Astrocyte (in vitro differentiated cells and primary cell): Measurements from ENCODE around the gene TEX22. TPM values are rescaled to one million over a fixed set of nuclear protein-coding genes. Genes with fewer than 3 reads are reported as not detected.
A peak's percentile ranks its signal among the peaks of the same experiment; 100 is the strongest.

ENCODE experiments used
- DNase-seq: peaks from one replicate; pipeline ENCODE4 v3.0.0-alpha.2; 2010; ENCODE audit warnings: low read depth
- FAIRE-seq: peaks from 2 replicates; lab custom pipeline; 2011; peaks lifted over from hg19 to GRCh38; lab: Jason Lieb, UNC
- H2AFZ ChIP-seq: 2 replicates; pipeline ENCODE4 v1.6.0; 2012; ENCODE audit warnings: low read depth, low read length, inconsistent platforms
- H3K27ac ChIP-seq: 2 replicates; pipeline ENCODE4 v1.5.1; 2011; ENCODE audit warnings: low read depth, low read length, inconsistent platforms
- H3K27me3 ChIP-seq: 2 replicates; pipeline ENCODE4 v1.6.0; 2011; ENCODE audit warnings: low read length, inconsistent platforms; ENCODE audit not compliant: insufficient read depth
- H3K36me3 ChIP-seq: 2 replicates; pipeline ENCODE4 v1.5.1; 2011; ENCODE audit warnings: low read length, inconsistent platforms; ENCODE audit not compliant: insufficient read depth
- H3K4me1 ChIP-seq: 2 replicates; pipeline ENCODE4 v1.5.1; 2011; ENCODE audit warnings: low read length, inconsistent platforms; ENCODE audit not compliant: insufficient read depth
- H3K4me2 ChIP-seq: 2 replicates; pipeline ENCODE4 v1.6.0; 2012; ENCODE audit warnings: low read length, inconsistent platforms
- H3K4me3 ChIP-seq: 2 replicates; pipeline ENCODE4 v1.5.1; 2011; ENCODE audit warnings: low read depth, mild to moderate bottlenecking, low read length, inconsistent platforms; ENCODE audit not compliant: insufficient read depth
- H3K79me2 ChIP-seq: 2 replicates; pipeline ENCODE4 v1.6.0; 2012; ENCODE audit warnings: mild to moderate bottlenecking, low read length, inconsistent platforms; ENCODE audit not compliant: insufficient read depth
- H3K9ac ChIP-seq: 2 replicates; pipeline ENCODE4 v1.6.0; 2012; ENCODE audit warnings: mild to moderate bottlenecking, low read length, inconsistent platforms
- H3K9me3 ChIP-seq: 2 replicates; pipeline ENCODE4 v1.5.1; 2012; ENCODE audit warnings: low read depth, mild to moderate bottlenecking, low read length, inconsistent platforms; ENCODE audit not compliant: insufficient read depth
- H4K20me1 ChIP-seq: 2 replicates; pipeline ENCODE4 v1.6.0; 2012; ENCODE audit warnings: low read length, inconsistent platforms; ENCODE audit not compliant: insufficient read depth
- H3K27ac Mint-ChIP-seq: one replicate; pipeline ENCODE4 v1.8.0; 2021; ENCODE audit warnings: mild to moderate bottlenecking, mixed read lengths; ENCODE audit not compliant: unreplicated experiment
- H3K27me3 Mint-ChIP-seq: one replicate; pipeline ENCODE4 v1.8.0; 2021; ENCODE audit warnings: low read depth, mixed read lengths; ENCODE audit not compliant: unreplicated experiment
- H3K36me3 Mint-ChIP-seq: one replicate; pipeline ENCODE4 v1.8.0; 2021; ENCODE audit warnings: low read depth, mixed read lengths; ENCODE audit not compliant: unreplicated experiment
- H3K4me1 Mint-ChIP-seq: one replicate; pipeline ENCODE4 v1.8.0; 2021; ENCODE audit warnings: low read depth, mixed read lengths; ENCODE audit not compliant: unreplicated experiment
- H3K4me3 Mint-ChIP-seq: one replicate; pipeline ENCODE4 v1.8.0; 2021; ENCODE audit warnings: mild to moderate bottlenecking, moderate library complexity, mixed read lengths; ENCODE audit not compliant: unreplicated experiment
- H3K9me3 Mint-ChIP-seq: one replicate; pipeline ENCODE4 v1.8.0; 2021; ENCODE audit warnings: mild to moderate bottlenecking, mixed read lengths; ENCODE audit not compliant: unreplicated experiment
- CTCF ChIP-seq: IDR thresholded peaks from 2 replicates; pipeline ENCODE4 v1.5.1; 2011; ENCODE audit warnings: low read depth, mild to moderate bottlenecking, inconsistent platforms, low read length, moderate library complexity; ENCODE audit not compliant: insufficient read depth
- EZH2 ChIP-seq: IDR thresholded peaks from 2 replicates; pipeline ENCODE4 v1.6.1; 2012; ENCODE audit warnings: mild to moderate bottlenecking, low read length, inconsistent platforms; ENCODE audit not compliant: insufficient read depth
- total RNA-seq: library from RNA; stranded (reverse); gene quantifications from 2 replicates; pipeline ENCODE4 v1.2.1, GENCODE V29; 2021

Gene TEX22
- total RNA-seq, 1 donor from 2014 or later = 1.2 TPM

- Mint-ChIP-seq H3K4me1 (no peaks in the 10 kb centered on the region), H3K4me3 (no peak overlapping the region), H3K9me3 (no peaks in the 10 kb centered on the region), H3K27ac (no peak overlapping the region), H3K36me3 (peaks cover 12% of the 10 kb centered on the region), H3K27me3 (no peaks in the 10 kb centered on the region)
- H3K79me2 ChIP-seq = no peaks in the 10 kb centered on the region
- DNase-seq (no peak), FAIRE-seq (no peak)
- H3K4me3 ChIP-seq = no peak overlapping the region
- no peaks in the 10 kb centered on the region for H3K9me3 ChIP-seq
- H3K36me3 ChIP-seq = no peaks in the 10 kb centered on the region
- H3K27ac ChIP-seq = no peak overlapping the region
- H3K9ac ChIP-seq = no peak overlapping the region
- H3K4me1 ChIP-seq = peaks cover 3% of the 10 kb centered on the region
- peaks cover 12% of the 10 kb centered on the region for H4K20me1 ChIP-seq
- H3K27me3 ChIP-seq = no peaks in the 10 kb centered on the region
- TF ChIP-seq EZH2 (no peak), CTCF (no peak)
- no peak overlapping the region for H3K4me2 ChIP-seq
- no peak overlapping the region for H2AFZ ChIP-seq
Measured at GRCh38 chr14:105369653-105370040, 28.7 kb upstream of the TEX22 start.

- Histone ChIP-seq H4K20me1 (peaks cover 13% of the 10 kb centered on the region), H2AFZ (no peak overlapping the region), H3K36me3 (no peaks in the 10 kb centered on the region), H3K27me3 (no peaks in the 10 kb centered on the region), H3K4me3 (no peak overlapping the region), H3K4me1 (peaks cover 2% of the 10 kb centered on the region), H3K79me2 (no peaks in the 10 kb centered on the region), H3K4me2 (no peak overlapping the region), H3K9ac (no peak overlapping the region), H3K9me3 (no peaks in the 10 kb centered on the region), H3K27ac (no peak overlapping the region)
- no peak for TF ChIP-seq EZH2
- no peak for TF ChIP-seq CTCF
- H3K36me3 Mint-ChIP-seq = peaks cover 11% of the 10 kb centered on the region
- FAIRE-seq = no peak
- no peaks in the 10 kb centered on the region for H3K9me3 Mint-ChIP-seq
- no peak overlapping the region for H3K27ac Mint-ChIP-seq
- DNase-seq = no peak
- no peaks in the 10 kb centered on the region for H3K27me3 Mint-ChIP-seq
- no peak overlapping the region for H3K4me3 Mint-ChIP-seq
- peaks cover 8% of the 10 kb centered on the region for H3K4me1 Mint-ChIP-seq
Measured at GRCh38 chr14:105374389-105374788, 23.9 kb upstream of the TEX22 start.

DNA sequence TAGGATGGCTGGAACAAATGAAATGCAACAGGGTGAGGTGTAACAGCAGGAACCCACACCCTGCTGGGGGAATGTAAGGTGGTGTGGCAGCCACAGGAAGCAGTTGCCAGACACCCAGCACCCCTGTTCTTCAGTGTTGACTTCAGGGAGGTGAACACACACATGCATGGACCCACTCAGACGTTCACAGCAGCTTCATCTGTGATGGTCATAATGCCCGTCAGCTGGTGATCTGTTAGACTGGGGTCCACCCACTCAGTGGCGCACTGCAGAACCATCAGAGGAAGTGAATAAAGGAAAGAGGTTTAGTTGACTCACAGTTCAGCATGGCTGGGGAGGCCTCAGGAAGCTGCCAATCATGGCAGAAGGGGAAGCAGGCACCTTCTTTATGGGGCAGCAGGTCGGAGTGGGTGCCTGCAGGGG lies 22.7 kb upstream of the TEX22 start:
- H3K4me3 ChIP-seq = no peak overlapping the region
- H3K27ac ChIP-seq = no peak overlapping the region
- H3K4me2 ChIP-seq = no peak overlapping the region
- Mint-ChIP-seq H3K27ac (peak overlapping the region; percentile 58), H3K27me3 (no peaks in the 10 kb centered on the region), H3K4me1 (peaks cover 8% of the 10 kb centered on the region), H3K9me3 (no peaks in the 10 kb centered on the region), H3K36me3 (peaks cover 11% of the 10 kb centered on the region), H3K4me3 (no peak overlapping the region)
- H3K79me2 ChIP-seq = no peaks in the 10 kb centered on the region
- H2AFZ ChIP-seq = no peak overlapping the region
- no peak for TF ChIP-seq EZH2
- TF ChIP-seq CTCF = no peak
- FAIRE-seq = no peak
- H3K27me3 ChIP-seq = no peaks in the 10 kb centered on the region
- peaks cover 13% of the 10 kb centered on the region for H4K20me1 ChIP-seq
- DNase-seq = no peak
- no peaks in the 10 kb centered on the region for H3K36me3 ChIP-seq
- H3K4me1 ChIP-seq = peaks cover 2% of the 10 kb centered on the region
- no peak overlapping the region for H3K9ac ChIP-seq
- H3K9me3 ChIP-seq = no peaks in the 10 kb centered on the region
